Breast epithelium (tissue), 3 donors: ENCODE measurements around the gene KIF5A.
"Not testable (repeated sequence)": the region's sequence is repeated elsewhere in the genome, so short reads cannot be mapped to it uniquely, and the experiment has no call there.

ENCODE experiments used
- POLR2A ChIP-seq: fragments of 450-650 bp; IDR thresholded peaks from one replicate; pipeline ENCODE4 v1.6.1; 2016; ENCODE audit warnings: antibody characterized with exemption, mild to moderate bottlenecking, moderate library complexity
- POLR2AphosphoS5 ChIP-seq, 3 donors: sonication (generic); formaldehyde crosslinking; IDR thresholded peaks; one replicate each; pipeline ENCODE4 v1.6.1; 2017; ENCODE audit warnings: antibody characterized with exemption in 3 of 3
- TF ChIP-seq, protein P1 (sequence below), 3 donors: fragments of 450-650 bp; IDR thresholded peaks; one replicate each; pipeline ENCODE4 v1.5.1; 2016 to 2017; ENCODE audit warnings: antibody characterized with exemption in 3 of 3, mild to moderate bottlenecking in 3 of 3, moderate library complexity in 3 of 3

DNA sequence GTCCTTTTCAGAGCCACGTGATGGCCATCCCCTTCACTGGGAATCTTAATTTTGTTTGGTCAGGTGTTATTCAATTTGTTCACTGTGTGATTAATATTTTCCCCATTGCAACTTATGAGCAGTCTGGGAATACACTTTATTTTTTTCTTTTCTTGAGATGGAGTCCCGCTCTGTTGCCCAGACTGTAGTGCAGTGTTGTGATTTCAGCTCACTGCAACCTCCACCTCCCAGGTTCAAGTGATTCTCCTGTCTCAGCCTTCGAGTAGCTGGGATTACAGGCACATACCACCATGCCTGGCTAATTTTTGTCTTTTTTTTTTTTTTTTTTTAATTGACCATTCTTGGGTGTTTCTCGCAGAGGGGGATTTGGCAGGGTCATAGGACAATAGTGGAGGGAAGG lies 43.3 kb upstream of the KIF5A start:
- TF ChIP-seq, protein P1, sequence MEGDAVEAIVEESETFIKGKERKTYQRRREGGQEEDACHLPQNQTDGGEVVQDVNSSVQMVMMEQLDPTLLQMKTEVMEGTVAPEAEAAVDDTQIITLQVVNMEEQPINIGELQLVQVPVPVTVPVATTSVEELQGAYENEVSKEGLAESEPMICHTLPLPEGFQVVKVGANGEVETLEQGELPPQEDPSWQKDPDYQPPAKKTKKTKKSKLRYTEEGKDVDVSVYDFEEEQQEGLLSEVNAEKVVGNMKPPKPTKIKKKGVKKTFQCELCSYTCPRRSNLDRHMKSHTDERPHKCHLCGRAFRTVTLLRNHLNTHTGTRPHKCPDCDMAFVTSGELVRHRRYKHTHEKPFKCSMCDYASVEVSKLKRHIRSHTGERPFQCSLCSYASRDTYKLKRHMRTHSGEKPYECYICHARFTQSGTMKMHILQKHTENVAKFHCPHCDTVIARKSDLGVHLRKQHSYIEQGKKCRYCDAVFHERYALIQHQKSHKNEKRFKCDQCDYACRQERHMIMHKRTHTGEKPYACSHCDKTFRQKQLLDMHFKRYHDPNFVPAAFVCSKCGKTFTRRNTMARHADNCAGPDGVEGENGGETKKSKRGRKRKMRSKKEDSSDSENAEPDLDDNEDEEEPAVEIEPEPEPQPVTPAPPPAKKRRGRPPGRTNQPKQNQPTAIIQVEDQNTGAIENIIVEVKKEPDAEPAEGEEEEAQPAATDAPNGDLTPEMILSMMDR (IDR thresholded peaks at IDR 0.05): not testable (repeated sequence)
- not testable (repeated sequence) for TF ChIP-seq POLR2A; POLR2AphosphoS5 (IDR thresholded peaks at IDR 0.05)
